NK-92 (cell line): ENCODE results near the gene RUNX2.
"Not testable (repeated sequence)": the region's sequence is repeated elsewhere in the genome, so short reads cannot be mapped to it uniquely, and the experiment has no call there.

Source experiments
- DNase-seq: peaks from one replicate; lab custom pipeline; 2025; ENCODE audit not compliant: unreplicated experiment; lab: John Stamatoyannopoulos, UW

Gene RUNX2

GRCh38 chr6:45663251-45664221, 335.4 kb downstream of the RUNX2 start:
- DNase-seq = no peak

GRCh38 chr6:45664707-45665106, 336.6 kb downstream of the RUNX2 start:
- no peak for DNase-seq

- no peak for DNase-seq
Observed at GRCh38 chr6:45665859-45666258, 337.7 kb downstream of the RUNX2 start.

- DNase-seq = no peak
Observed at GRCh38 chr6:45666846-45667245, 338.7 kb downstream of the RUNX2 start.

- no peak for DNase-seq
Observed at GRCh38 chr6:45667300-45667699, 339.2 kb downstream of the RUNX2 start.

DNA sequence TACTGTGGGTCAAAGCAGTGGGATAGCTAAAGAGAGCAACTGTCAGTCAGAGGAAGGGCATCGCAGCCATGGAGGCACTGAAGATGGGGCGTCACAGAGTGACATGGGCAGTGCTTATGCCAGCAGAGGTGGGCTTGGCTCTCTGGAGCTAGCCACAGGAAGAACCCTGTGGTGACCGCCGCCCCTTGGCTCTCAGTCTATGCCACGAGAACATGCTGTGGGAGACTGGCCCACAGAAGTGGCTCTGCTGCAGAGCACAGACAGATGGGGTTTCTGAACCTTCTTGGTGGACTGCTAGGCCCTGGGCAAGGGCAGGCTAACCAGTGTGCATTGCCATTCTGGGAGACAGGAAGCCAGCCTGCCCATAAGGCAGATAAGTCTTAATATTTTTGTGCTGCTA, 339.6 kb downstream of the RUNX2 start:
- DNase-seq = no peak

DNA sequence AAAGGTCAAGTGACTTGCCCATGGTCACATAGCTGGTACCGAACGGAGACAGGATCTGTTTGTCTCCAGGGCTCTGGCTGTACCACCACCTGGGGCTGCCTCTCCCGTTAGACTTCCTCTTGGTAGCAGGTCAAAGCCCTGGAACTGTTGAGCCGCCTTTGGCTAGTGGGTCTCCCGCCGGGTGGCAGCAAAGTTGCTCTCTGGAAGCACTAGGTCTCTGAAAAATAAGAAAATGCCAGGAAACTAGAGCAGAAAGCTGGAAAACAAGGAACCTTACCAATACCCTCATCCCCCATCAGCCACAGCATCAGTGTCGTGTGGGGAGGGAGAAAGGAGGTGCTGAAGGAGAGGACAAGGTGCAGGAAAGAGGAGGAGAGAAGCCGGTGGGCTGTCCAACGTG, 340.6 kb downstream of the RUNX2 start:
- DNase-seq = no peak

GRCh38 chr6:45673167-45673566, 345.0 kb downstream of the RUNX2 start:
- DNase-seq = not testable (repeated sequence)

DNA sequence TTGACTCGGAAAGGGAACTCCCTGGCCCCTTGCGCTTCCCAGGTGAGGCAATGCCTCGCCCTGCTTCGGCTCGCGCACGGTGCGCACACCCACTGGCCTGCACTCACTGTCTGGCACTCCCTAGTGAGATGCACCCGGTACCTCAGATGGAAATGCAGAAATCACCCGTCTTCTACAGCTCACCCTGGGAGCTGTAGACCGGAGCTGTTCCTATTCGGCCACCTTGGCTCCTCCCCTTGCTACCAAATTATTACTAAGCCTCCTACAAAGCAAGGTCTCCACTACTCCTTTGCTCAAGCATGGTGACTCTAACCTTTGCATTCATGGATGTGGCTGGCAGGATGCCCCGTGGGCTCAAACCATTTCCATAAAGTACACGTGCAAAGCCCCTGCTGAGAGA, 347.0 kb downstream of the RUNX2 start:
- DNase-seq = not testable (repeated sequence)

DNA sequence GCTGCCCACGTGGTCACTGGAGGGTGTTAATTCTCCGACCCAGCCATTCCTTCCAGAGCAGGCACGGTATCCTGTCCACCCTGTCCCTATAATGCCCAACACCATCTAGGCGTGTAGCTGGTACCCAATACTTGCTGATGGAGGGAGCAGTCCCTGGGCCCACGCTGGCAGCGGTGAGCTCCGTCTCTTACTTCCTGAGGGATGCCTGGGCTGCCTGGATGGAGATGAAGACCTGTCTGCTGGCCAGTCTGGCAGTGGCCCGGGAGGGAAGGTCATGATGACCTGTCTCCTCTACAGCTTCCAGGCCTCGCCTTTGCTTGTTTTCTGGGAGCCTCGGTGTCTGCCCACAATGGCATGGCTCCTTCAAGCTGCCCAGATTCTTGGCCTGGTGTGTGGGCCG, 347.5 kb downstream of the RUNX2 start:
- no peak for DNase-seq

- no peak for DNase-seq
Observed at GRCh38 chr6:45676380-45676779, 348.2 kb downstream of the RUNX2 start.

- no peak for DNase-seq
Observed at GRCh38 chr6:45677381-45678284, 349.5 kb downstream of the RUNX2 start.

DNA sequence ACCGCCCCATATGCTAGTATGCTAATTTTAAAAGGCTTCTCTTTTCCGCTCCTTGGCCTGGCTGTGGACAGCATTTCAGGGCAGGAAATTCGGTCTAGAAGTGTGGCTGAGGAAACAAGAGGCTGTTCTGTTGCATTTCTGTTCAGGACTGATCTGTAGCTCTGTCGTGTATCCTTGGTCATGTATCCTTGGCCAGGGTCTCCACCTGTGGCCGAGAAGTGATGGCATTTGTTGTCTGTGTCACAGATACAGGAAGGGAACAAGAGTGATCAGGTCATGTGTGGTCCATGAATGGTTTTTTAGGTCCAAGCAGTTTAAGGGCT, 350.1 kb downstream of the RUNX2 start:
- no peak for DNase-seq

DNA sequence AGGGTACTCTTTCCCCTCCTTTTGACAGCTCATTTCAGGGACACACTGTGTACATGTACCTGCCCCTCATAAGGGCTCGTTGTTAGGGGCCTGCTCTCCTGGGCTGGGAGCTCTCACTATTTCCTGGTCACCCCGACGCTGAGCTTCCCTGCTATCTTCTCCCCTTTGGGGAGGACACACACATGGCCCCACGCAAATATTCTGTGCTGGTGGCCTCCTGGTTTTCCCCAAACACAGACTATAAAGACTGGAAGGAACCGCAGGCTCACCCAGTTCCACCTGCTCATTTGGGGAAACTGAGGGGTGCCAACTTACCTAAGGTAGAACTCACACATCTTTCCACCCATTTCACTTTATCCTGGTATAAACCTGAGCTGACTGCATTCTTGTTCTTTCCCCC, 351.0 kb downstream of the RUNX2 start:
- no peak for DNase-seq

DNA sequence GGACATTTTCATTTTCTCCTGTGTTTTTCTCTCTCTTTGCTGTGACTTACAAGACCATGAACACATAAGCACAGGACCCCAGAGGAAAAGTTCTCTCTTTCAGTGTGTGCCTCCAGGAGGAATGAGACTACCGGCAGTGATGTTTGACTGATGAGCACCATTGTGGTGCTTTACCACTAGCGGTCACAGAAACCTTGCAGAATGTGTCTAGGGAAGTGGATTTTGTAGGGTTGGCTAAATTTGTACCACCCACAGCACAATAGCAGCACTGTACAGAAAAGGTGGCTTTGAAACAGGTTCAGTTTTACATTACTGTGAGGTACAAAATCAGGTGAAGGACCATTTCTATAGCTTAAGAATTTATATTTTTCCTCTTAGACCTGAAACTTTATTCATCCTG, 351.5 kb downstream of the RUNX2 start:
- DNase-seq = no peak

DNA sequence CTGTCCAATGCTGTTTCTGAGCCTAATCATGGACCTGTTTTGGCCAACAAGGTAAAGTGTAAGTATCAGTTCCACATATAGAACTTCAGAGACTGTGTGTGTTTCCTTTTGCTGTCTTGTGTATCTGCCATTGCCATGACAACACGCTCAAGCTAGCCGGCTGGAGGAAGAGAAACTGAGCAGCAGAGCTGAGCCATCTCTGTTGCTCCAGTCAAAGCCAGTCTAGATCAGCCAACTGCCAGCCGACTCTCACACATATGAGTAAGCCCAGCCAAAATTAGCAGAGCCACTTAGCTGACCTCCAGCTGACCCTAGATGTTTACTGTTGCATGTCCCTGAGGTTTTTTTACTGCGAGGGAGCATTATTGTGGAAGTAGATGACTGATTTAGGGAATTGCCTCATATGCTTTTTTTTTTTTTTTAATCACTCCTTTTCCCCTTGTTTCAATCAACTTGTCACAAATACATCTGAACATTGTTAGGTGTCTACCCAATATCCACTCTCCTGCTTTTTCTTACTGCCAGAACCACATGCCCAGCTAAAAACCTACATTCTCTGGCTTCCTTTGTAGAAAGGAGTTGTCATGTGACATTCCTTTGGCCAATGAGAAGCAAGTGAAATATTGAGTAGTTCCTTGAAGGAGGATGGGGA, 353.9 kb downstream of the RUNX2 start:
- DNase-seq = no peak

GRCh38 chr6:45684476-45684875, 356.3 kb downstream of the RUNX2 start:
- no peak for DNase-seq

DNA sequence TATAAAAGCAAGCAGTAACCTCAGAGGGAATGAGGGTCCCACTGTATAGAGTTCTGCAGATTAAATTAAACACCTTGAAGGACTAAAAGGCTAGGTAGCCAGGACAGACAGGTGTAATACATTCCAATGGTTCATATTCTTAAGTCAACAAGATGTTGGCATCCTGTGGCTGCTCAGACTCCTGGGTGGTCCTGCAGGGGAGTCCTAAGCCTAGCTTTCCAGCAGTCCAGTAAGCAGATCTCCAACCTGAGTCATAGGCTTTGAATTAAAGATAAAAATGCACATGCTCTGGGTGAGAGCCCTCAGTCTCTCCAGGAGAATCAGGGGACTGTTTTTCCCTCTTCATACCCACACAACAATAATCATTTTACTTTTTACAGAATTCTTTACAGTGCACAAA, 356.9 kb downstream of the RUNX2 start:
- DNase-seq = no peak

- DNase-seq = no peak
Observed at GRCh38 chr6:45686841-45687569, 358.9 kb downstream of the RUNX2 start.

DNA sequence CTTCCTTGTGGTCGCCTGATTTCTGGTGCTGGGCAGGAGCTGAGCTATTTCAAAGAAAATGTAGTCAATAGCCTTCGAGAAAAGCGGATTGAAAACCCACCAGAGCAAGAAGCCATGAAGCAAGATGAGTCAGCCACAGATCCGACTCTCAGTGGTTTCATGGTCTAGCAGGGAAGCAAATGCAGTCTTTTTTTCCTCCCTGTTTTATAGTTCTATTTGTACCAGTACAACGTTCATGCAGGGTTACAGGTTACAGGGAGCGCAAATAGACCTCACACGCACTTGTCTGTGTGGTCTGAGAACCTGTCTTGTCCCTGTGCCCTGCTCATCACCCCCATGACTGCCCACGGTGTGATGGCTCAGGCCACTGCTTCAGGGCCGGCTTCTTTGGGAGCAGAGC, 359.4 kb downstream of the RUNX2 start:
- no peak for DNase-seq

GRCh38 chr6:45688180-45688579, 360.1 kb downstream of the RUNX2 start:
- no peak for DNase-seq
